IMR-90 (cell line): Measurements from ENCODE around the gene NDUFA13. TPM values are rescaled to one million over a fixed set of nuclear protein-coding genes. Genes with fewer than 3 reads are reported as not detected.

Experiments used
- CHD1 ChIP-seq: IDR thresholded peaks from 2 replicates; pipeline ENCODE4 v1.6.1; 2012; ENCODE audit warnings: low read depth, low read length, improper control_type of control experiment
- MAZ ChIP-seq: IDR thresholded peaks from 2 replicates; pipeline ENCODE4 v1.6.1; 2012; ENCODE audit warnings: low read depth, mild to moderate bottlenecking, low read length, improper control_type of control experiment, moderate library complexity, borderline replicate concordance
- polyA plus RNA-seq, 3 experiments: library from polyadenylated mRNA; depleted of rRNA; stranded (reverse); fragments of >200 nt; gene quantifications; 2 replicates each; pipeline ENCODE4 v1.2.3, GENCODE V29; 2012; ENCODE audit warnings: low replicate concordance in 1 of 3
- total RNA-seq: library from RNA; depleted of rRNA; stranded (reverse); fragments of >200 nt; gene quantifications from 2 replicates; pipeline ENCODE4 v1.2.3, GENCODE V29; 2012
- TF ChIP-seq, protein P1 (sequence below): fragments of 150-350 bp; IDR thresholded peaks from 2 replicates; pipeline ENCODE4 v1.6.1; 2016; ENCODE audit warnings: low read depth, mild to moderate bottlenecking, low read length, moderate library complexity, borderline replicate concordance

Gene NDUFA13
- total and polyA plus RNA-seq, 2 of the 4 experiments (the other 2 are of a cell fraction) = 30.6 to 667 TPM

DNA sequence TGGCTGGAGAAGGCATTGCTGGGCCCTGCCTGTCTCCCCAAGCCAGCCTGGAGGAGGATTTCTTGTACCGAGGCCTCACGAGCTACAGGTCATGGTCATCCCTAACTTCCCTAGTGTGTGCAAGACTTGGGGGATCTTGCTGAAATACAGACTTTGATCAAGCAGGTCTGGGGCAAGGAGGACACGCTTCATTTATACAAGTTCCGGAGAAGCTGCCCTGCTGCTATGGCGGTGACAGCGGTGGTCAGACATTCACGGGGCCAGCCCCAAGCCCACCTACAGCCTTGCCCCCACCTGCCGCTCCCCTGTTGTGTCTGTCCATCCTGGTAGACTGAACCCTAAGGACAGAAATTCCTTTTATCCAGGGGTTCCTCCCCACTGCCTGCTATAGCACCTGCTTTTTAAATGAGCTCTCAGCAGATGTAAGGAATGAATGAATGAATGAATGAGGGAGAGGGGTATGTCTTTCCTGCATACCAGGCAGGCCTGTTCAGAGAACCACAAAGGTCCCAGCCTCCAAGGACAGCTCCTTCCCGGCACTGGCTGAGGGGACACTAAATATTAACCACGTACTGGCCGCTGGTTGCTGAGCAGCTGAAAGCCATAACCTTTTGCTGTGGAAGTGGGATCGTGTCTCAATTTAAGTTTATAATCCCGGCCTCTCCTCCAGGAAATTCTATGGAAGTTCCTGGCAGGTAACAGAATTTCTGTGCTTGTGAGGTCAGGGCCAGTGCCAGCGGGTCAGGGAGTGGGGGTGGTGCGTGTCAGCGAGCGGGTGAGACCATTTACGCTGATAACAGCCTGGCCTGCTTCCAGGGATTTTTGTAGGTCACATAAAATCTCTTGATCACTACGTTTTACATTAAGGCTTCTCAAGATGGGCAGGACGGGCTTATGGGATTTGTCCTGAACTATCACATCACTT is 27.8 kb upstream of the NDUFA13 start (continued):
- TF ChIP-seq, protein P1, sequence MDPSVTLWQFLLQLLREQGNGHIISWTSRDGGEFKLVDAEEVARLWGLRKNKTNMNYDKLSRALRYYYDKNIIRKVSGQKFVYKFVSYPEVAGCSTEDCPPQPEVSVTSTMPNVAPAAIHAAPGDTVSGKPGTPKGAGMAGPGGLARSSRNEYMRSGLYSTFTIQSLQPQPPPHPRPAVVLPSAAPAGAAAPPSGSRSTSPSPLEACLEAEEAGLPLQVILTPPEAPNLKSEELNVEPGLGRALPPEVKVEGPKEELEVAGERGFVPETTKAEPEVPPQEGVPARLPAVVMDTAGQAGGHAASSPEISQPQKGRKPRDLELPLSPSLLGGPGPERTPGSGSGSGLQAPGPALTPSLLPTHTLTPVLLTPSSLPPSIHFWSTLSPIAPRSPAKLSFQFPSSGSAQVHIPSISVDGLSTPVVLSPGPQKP = no peak
- TF ChIP-seq CHD1 (no peak), MAZ (no peak)
